Fibroblast of skin of left biceps (primary cell): Measurements from ENCODE around the gene OGG1.

ENCODE experiments used
- DNase-seq, 2 experiments: peaks; one replicate each; pipeline ENCODE4 v3.0.0-alpha.2; 2013; ENCODE audit warnings: low read depth in 2 of 2

The OGG1 gene

DNA sequence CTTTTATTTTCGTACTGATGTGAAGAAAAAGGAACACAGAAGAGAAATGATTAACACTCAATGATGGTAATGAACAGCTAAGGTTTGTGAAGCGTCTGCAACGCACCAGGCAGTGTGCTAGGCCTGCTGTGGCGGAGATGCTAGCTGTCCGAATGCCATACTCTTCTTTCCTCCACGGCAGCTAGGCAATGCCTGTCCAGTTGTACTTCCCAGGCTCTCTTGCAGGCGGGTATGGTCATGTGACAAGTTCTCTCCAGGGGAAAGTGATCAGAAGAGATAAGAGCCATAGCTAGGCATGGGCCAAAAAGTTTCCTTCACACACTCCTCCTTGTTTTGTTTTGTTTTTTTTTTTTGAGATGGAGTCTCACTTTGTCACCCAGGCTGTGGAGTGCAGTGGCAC is 35.9 kb downstream of the OGG1 start:
- DNase-seq, result no peak

DNA sequence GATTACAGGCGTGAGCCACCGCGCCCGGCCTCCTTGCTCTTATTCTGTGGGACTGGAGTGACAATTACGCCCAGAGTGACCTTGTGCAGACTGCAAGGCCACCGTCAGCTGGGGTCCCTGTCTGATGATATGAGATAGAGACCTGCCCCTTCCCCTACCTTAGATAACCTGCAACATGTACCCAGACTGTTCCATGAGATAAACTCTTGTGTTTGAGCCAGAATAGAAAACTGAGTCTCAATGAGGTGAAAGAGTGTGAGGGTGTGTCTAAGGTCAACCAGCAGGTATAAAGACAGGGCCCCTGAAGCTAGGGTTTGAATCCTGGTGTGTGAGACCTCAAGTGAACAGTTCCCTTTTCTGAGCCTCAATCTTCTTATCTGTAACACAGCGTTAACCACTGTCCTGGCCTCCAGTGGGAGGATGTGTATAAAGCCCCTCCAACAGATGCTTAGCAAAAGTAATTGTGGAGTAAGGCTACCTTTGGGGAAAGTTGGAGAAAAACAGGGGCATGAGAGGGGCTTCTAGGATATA is 36.5 kb downstream of the OGG1 start:
- no peak for DNase-seq

DNA sequence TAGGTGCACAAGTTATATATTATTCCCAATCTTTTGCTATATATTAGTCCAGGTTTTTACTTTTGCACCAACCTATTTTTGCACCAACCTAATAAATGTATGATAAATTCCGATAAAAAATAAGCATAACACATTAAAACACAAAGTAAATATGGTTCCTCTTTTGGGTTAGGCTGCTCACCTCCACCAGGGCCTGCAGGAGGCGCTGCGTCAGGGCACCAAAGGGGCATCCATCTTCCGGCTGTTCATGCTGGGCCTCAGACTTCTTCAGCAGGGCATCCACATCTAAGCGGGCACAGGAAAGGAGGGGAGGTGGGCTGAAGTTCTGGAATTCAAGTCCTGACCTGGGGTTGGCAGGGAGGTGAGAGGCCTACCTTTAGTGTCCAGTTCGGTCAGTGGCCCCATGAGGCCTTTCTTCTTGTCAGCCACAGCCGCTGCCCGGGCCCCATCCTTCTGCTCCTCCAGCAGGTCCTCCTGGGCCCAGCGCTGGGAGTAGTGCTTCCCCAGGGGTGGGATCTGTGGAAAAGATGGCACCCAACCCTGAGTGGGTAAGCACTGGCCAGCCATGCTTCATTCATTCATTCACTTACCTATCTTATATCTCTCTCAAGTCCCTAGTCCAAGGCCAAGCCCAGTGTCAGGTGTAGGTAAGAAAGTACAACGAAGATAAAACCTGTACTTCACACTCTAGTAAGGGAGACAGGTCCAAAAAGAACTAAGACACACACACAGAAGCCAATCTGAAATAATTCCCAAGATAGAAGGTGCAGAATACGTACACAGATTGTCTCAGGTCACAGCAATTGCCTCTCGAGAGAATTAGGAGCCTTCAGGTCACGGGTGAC is 37.3 kb downstream of the OGG1 start:
- DNase-seq, result no peak

DNA sequence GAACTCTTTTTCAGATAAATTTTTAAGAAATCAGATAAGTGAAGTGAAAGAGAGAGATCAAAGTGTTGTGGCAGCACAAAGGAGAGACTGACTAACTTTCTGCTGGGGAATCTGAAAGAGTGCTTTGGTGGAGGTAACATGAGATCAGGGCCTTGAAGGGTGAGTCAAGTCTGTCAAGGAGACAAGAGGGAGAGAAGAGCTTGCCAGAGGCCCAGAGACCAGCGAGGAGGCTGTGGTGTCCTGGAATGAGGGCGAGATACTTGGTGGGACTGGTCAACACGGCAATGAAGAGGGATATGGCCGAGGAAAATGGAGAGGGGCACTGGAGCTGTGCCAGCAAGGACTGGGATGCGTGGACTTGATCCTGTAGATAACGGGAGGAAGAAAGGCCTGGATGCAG is 38.0 kb downstream of the OGG1 start:
- no peak for DNase-seq

DNA sequence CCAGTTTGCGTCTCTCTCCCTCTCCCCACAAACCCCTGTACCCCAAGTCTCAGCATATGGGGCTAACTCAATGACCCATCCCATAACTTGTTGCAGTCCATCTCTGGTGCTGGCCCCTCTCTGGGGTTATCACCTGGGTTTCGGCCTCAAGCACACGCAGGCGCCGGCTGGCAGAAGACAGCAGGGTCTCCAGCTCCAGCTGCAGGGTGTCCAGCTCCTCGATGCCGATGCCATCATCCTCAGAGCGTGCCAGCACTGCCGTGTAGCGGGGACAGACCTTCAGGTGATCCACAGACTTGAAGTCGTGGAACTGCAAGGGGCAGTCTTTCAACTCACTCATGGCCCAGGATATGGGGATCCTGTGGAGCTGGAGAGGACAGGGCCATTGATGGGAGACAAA is 41.4 kb downstream of the OGG1 start:
- DNase-seq, result no peak

DNA sequence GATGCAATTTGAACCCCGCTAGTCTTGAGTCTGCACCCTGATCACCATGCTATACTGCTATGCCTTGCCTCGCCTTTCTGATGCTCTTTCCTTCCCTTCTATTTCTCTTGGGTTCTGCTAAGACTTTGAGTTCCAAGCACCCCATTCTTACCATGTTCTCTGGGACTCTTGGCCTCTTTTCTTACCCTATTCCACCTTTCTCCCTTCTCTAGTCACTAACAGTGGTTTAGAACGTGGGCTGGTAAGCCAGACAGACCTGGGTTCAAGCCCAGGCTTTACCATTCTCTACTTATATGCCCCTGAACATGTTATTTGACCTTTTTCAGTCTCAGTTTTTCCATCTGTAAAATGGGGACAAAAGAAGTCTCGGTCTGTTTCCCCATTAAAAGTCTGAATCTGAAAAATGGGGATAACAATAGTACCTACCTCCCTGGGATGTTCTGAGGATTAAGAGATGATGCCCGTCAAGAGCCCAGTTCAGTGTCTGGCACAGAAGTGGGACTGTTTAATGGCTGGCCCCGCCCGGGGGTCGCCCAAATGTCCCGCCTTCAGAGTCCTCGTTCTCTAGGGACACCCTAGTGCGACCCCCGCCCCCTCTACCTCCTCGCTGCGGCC is 42.1 kb downstream of the OGG1 start:
- DNase-seq, result no peak

DNA sequence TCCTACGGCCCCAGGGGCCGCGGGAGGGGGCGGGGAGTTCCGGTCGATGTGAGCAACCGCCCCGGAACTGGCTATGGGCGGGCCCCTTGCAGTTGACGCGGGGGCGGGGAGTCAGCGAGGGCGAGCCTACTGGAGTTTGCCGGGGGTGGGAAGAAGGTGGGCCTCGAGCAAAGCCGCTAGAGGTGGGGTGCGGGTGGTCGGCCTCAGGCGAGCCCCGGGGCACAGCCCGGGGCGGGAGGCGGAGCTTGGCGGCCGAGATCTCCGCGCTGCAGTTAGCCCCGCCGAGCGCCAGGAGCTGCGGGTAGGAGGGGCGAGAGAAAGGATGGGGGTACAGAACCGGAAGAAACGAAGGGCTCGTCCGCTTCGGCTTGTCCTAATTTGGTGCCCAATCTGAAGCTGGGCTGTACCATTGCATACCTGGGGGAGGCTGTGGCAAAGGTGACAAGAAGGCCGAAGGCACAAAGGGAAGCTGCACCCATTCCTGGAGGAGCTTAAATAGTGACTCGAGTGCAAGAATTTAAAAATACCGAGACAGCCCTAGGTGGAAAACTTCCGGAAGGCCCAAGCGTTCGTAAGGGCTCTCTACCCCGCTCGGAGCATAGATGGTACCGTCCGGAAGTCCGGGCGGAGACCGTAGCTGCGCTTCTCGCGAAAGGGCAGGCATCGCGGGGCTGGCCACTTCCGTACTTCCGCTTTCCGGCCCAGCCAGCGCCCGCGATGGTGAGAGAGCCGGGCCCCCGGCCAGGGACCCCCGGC is 42.8 kb downstream of the OGG1 start, which contains the start of the genes ARPC4 and TADA3:
Gene ARPC4 (plus strand): TSS at position 678 of the 756 bp plus-strand sequence. CDS start 40 bp downstream, at position 718.
Gene TADA3 (minus strand): TSS at position 69 of the 756 bp plus-strand sequence. CDS start 1,007 bp downstream, outside the sequence.
- peak; percentile 94 to 96 for DNase-seq

DNA sequence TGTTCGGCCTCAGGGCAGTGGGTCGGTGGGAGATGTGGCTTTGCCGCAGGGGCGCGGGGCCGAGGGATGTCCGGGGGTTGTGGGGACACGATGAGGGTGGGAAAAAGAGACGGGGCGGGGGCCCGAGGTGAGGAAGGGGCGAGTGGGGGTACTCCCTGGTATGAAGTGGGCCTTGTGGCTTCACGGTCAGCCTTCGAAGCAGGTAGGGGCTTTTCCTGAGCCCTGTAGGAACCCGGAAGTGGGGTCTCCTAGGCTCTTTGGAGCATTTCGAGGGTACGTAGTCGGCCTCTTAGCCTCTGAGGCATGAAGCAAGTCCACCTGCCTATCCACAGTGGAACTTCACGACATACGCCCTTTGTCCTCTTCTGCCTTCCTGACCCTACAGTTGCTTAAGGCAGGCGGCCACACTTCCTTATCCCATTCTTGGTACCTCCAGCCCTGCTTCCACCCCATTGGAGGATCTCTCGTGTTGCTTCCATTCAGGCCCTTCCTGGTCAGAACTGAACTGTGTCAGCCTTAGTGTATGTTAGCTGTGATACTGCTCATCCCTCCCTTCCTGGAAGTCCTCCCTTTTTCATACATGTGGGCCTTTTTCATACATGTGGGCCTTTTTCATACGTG is 43.5 kb downstream of the OGG1 start:
- DNase-seq, result no peak

DNA sequence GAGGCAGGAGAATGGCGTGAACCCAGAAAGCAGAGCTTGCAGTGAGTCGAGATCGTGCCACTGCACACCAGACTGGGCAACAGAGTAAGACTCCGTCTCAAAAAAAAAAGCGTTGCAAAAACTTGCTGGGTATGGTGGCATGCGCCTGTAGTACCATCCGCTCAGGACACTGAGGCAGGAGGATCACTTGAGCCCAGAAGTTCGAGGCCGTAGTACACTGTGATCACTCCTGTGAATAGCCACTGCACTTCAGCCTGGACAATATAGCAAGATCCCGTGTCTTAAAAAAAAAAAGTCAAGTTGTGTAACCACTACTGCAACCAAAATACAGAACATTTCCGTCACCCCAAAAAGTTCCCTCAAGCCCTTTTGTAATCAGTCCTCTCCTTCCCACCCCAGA is 44.6 kb downstream of the OGG1 start:
- no peak for DNase-seq

DNA sequence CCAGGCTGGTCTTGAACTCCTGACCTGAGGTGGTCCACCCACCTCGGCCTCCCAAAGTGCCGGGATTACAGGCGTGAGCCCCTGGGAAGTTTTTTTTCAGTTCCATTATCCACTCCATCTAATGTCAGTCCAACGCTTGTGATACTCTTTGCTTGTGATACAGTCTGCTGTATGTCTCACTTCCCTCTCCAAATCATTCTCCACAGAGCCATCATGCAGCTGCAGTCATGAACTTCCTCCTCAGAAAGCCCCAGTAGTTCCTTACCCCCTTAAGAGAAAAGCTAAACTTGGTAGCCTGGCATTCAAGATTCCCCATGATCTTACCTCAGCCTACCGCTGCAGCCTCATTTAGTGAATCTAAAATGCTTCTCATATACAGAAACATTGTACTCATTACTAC is 45.5 kb downstream of the OGG1 start:
- DNase-seq, result no peak

DNA sequence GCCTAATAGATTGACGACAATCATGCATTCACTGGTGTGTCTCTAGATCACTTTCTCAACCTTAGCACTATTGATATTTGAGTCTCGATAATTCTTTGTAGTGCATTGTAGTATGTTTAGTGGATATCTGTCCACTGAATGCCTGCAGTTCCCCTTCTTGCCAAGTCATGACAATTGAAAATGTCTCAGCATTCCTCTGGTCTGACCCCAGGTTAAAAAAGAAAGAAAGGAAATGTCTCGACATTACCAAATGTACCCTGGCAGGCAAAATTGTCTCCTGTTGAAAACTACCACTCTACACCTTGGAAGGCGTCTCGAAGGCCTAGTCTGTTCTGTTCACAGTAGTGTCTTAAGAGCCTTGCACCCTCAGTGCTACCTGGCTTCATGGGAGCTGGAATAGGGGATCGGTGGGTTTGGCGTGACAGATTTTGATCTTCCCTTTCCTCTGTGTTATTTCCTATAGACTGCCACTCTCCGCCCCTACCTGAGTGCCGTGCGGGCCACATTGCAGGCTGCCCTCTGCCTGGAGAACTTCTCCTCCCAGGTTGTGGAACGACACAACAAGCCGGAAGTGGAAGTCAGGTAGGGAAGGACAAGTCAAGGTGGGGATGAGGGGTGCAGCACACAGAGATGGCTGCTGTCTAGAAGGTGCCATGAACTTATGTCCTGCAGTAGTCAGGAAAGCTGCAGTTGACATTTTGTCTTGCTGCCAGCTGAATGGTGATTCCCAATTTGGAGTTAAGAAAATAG is 47.6 kb downstream of the OGG1 start:
- DNase-seq, result no peak

DNA sequence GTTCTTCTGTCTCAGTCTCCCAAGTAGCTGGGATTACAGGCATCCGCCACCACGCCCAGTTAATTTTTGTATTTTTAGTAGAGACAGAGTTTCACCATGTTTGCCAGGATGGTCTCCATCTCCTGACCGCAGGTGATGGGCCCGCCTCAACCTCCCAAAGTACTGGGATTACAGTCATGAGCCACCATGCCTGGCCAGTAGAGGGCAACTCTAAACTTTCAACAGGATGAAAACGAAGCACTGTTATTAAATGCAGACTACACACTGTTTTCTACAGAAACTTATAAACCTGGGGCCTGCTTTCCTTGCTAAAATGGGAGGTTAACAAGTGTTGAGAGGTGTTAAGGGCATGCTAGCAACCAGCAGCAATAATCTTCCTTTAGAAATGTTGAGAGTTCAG is 50.8 kb downstream of the OGG1 start:
- DNase-seq, result no peak

DNA sequence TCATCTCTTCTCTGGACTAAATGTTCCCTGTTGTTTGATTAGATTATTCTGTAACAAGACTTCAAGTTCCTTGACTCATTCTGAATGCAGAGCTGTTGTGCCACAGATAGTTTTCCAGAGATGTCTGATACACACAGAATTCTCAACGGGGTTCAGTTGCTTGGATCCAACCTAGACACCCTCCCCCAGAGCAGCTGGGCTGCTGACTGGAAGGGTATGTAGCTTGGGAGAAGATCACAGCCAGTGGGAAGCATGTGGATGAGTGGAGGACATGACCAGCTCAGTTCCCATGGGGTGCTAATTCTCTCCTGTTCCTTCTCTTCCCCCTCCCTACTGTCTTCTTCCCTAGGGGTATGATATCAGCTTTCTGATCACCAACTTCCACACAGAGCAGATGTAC is 53.7 kb downstream of the OGG1 start:
- DNase-seq, result no peak

DNA sequence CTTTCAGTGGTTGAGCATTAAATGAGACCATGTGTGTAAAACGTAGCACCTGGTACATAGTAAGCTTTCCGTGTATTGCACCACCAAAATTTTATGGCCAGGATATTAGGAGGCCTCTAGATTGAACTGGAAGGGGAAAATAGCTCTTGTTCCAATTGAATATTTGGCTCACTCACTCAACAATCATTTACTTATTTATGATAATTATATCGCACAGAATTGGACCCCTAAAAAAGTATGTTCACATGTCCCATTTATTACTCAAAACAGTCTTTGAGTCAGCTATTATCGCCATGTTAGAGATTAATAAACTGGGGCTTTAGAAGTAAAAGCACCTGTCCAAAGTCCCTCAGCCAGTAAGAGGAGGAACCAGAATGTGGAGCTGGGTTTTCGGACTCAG is 55.2 kb downstream of the OGG1 start:
- DNase-seq, result no peak

DNA sequence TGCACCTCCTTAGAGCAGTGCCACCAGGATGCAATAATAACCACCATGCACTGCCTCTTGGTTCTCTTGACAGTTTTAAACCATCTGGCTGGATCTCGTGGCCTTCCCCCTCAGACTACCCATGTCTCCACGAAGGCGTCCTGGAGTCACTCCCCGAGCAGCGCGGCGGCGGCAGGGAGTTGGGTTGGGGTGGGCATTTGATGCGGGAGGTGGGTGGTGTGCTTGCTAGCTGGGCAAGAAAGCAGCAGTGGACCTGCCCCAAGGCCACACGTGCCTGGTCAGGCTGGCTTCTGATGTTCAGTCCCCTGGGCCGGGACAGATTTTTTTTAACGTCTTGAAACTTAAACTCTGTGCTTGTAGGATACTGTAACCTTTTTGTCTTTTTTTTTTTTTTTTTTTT is 56.4 kb downstream of the OGG1 start:
- DNase-seq, result no peak
